Dedifferentiated amniotic fluid mesenchymal stem cell (primary cell): ENCODE measurements around the gene TRDN.
"Not testable (repeated sequence)": the region's sequence is repeated elsewhere in the genome, so short reads cannot be mapped to it uniquely, and the experiment has no call there.

Experiments used
- DNase-seq: peaks from one replicate; pipeline ENCODE4 v3.0.0-alpha.2; 2016; ENCODE audit errors: extremely low spot score

The TRDN gene

GRCh38 chr6:123629258-123629941, 7.3 kb downstream of the TRDN start:
- no peak for DNase-seq

- DNase-seq: no peak
Measured at GRCh38 chr6:123625696-123626095, 11.1 kb downstream of the TRDN start.

- no peak for DNase-seq
Measured at GRCh38 chr6:123622780-123623179, 14.0 kb downstream of the TRDN start.

DNA sequence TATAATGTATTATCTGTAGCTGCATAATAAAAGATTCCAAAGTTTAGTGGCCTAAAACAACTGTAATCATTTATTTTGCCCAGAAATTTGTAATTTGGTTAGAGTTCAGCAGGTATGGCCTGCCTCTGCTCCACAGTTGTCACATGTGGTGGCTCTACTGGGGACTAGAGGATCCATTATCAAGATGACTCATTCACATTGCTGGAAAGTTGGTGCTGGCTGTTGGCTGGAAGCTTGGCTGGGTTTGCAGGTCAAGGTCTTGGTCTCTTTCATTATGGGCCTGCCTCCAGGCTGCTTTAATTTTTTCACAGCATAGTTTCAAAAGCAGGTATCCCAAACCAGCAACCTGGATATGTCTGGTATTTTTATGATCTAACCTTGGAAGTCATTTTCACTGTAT, 17.6 kb downstream of the TRDN start:
- no peak for DNase-seq

- DNase-seq: no peak
Measured at GRCh38 chr6:123616942-123617341, 19.8 kb downstream of the TRDN start.

DNA sequence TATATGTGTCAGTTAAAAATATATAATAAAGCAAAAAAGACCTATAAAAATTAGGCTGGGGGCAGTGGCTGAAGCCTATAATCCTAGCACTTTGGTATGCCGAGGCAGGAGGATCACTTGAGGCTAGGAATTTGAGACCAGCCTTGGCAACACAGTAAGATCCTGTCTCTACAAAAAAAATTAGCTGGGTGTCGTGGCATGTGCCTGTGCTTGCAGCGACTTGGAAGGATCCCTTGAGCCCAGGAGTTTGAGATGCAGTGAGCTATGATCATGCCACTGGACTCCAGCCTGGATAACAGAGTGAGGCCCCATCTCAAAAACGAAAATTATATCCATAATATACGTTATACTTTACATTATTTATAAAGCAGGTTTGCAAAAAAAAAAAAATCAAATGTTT, 20.7 kb downstream of the TRDN start:
- no peak for DNase-seq

- DNase-seq: no peak
Measured at GRCh38 chr6:123610779-123611178, 26.0 kb downstream of the TRDN start.

DNA sequence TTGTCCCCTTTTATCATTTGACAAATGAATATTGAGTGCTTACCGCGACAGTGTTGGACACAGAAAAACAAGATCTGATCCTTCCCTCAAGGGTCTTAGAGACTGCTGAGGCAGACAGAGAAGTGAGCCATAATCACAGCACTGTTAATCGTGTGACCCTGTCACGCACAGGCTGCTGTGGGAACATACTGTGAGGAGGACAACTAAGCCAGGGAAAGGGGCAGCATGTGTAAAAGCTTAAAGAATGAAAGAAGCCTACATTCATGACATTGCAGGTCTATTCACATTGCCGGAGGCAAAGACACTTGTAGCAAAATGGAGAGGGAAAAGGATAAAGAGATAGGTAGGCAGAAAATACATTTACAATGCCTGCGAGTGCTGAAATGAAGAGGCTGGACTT, 32.7 kb downstream of the TRDN start:
- DNase-seq: no peak

GRCh38 chr6:123598011-123598410, 38.7 kb downstream of the TRDN start:
- no peak for DNase-seq

DNA sequence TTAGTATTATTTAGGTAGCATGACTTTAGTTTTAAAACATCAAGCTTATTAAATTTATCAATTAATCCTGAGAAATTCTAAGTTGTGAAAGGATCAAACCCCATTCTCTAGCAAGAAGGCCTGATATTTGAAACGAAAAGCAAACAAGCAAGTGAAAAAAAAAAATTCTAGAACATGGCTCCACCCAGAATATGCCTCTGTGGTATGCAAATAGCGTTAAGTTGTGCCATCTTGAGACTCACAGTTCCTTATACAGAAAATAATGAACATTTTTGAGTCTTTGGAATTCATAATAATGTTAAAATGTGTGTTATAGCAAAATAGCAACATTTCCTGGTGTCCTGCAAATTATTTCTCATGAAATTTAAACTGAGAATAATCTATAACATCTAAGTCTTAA, 42.0 kb downstream of the TRDN start:
- DNase-seq: no peak

GRCh38 chr6:123592426-123592825, 44.3 kb downstream of the TRDN start:
- DNase-seq: no peak

DNA sequence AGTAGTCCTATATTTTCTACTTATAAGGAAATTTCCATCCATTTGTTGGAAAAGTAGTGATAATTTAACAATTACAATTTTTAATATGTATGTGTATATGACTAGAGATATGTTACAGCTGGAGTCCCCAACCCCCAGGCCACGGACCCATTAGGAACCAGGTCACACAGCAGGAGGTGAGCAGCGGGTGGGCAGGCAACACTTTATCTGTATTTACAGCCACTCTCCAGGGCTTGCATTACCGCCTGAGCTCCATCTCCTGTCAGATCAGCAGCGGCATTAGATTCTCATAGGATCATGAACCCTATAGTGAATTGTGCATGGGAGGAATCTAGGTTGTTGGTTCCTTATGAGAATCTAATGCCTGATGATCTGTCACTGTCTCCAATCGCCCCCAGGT, 46.8 kb downstream of the TRDN start:
- DNase-seq: no peak

DNA sequence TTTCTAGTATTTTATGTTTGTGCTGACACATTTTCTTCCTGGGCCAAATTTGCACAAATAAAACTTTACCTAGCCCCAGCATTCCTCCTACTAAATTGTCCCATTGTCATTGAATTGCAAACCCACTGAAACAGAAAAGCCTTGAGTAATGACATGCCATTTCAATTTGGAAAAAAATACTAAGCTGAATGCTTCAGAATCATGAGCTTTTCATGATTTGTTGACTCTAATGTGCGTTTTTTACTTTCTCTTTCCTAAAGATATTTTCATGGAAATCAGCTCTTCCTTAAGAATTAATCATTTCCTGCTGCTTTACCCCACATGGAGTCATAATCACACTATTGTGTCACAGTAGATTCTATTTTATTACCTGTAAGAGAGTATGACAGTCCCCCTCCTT, 47.4 kb downstream of the TRDN start:
- DNase-seq: no peak

DNA sequence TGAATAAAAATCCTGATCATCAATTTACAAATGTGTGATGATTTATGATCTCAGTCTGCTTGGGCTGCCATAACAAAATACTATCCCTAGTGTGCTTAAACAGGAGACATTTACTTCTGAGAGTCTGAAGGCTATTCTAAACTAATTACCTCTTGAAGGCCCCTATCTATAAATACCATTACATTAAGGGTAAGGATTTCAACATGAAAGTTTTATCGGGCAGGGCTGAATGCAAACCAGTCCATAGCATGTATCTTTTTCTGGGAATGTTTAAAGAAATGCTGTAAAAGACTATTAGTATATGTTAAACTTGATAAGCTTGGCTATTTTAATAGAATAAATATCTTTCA, 48.2 kb downstream of the TRDN start:
- DNase-seq: no peak

DNA sequence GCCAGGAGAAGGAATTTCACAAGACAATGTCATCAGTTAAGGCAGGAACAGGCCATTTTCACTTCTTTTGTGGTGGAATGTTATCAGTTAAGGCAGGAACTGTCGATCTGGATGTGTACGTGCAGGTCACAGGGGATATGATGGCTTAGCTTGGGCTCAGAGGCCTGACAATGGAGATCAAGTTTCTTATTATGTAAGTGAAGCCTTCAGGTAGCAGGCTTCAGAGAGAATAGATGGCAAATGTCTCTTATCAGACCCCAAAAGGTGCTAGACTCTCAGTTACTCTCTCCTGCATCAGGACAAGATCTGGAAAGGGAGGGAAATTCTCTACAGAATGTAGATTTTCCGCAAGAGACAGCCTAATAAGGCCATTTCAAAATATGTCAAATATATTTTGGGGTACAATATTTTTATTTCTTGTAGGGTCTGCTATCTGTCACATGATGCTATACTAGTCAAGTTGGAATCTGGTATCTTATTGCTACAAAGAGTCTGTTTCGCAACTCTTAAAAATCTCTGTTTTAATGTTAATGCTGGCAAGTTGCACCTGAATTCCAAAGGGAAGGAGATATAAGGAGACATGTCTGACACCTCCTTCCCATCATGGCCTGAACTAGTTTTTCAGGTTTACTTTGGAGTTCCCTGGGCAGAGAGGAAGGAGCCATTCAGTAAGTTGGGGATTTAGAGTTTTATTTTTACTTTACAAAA, 48.8 kb downstream of the TRDN start:
- no peak for DNase-seq

DNA sequence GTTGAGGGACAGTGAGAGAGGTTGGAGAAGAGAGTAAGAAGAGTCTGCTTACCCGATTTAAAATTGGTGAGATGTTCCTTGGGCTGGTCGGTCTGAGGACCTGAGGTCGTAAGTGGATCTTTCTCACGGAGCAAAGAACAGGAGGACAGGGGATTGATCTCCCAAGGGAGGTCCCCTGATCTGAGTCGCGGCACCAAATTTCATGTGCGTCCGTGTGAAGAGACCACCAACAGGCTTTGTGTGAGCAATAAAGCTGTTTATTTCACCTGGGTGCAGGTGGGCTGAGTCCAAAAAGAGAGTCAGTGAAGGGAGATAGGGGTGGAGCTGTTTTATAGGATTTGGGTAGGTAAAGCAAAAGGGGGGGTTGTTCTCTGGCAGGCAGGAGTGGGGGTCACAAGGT, 49.3 kb downstream of the TRDN start:
- DNase-seq: not testable (repeated sequence)

GRCh38 chr6:123580331-123580730, 56.4 kb downstream of the TRDN start:
- DNase-seq: no peak

DNA sequence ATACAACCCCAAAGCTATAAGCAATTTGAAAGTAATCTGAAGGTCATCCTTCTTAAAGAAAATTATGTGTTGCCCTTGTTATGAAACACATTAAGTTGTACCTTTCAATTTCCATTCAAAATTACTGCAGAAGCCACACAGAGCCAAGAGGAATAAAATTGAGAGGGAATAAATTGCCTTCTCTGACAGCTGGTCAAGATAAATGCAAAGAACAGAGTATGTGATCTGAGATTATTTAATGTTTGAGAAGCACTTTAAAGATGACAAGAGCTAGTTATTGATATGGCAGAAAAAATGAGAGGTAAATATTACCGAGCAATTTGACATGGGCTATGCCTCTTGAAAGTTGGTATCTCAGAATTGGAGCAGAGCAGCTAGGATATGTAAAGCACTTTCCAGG, 61.6 kb downstream of the TRDN start:
- no peak for DNase-seq

DNA sequence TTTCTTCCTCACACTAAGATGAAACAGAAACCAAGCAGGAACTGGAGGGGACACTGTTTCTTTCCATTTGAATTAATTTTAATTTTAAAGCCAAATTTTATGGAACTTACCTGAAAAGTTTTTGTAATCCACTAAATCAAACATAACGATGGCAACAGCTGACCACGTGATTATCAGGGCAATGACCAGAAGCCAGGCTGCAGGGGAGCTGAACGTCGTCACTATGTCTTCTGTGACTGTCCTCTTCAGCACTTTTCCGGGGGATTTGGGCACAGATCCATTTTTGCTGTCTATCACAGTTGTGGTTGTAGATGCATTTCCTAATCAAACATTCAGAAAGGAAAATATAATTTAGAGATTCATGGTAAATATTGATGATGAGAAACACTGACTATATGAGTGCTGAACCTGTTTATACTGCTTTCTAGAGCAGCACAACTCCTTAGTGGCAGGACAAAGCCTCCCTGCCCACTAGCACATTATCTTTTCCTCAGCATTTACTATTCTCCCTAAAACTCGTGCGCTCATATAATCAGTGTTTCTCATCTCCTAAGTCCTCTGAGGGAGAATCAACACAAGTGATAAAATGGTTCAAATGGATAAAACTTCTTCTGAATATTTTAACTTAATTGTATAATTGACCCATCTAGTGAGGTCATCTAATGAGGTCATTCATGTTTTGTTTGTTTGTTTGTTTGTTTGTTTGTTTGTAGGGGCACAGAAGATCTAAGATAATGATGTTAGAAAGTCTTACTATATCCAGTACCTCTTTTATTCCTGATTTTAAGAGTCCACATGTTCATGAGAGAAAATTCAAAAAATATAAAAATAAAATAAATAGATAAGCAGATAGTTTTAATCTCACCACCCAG, 65.7 kb downstream of the TRDN start:
- no peak for DNase-seq

DNA sequence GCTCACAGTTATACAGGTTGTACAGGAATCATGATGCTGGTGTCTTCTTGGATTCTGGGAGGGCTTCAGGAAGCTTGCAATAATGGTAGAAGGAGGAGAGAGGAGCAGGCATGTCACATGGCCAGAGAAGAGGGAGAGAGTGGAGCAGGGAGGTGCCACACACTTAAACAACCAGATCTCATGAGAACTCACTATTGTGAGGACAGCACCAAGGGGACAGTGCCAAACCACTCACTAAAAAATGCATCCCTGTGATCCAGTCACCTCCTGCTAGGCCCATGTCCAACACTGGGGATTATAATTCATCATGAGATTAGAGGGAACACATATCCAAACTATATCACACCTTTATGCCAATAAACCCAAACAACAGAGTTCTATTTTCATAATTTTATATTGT, 67.2 kb downstream of the TRDN start:
- no peak for DNase-seq

DNA sequence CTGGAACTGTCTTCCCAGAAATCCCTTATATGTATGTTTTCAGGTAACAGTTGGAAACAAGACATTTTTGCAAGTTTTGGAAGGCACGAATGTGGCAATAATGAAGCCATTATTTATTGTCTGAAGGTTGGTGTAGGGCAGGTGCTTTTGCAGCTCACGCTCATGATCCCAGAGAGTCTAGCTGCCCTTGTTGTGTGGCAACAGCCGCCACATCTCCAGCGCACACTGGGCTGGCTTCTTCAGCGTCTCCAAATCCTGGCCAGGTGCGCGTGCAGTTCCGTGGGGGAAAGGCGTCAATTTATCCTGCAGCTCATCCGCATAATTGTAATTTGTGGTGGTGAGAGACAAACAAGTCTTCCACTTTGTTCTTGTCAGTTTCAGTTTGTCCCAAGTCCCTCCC, 71.2 kb downstream of the TRDN start:
- no peak for DNase-seq

GRCh38 chr6:123564361-123564760, 72.4 kb downstream of the TRDN start:
- DNase-seq: no peak

DNA sequence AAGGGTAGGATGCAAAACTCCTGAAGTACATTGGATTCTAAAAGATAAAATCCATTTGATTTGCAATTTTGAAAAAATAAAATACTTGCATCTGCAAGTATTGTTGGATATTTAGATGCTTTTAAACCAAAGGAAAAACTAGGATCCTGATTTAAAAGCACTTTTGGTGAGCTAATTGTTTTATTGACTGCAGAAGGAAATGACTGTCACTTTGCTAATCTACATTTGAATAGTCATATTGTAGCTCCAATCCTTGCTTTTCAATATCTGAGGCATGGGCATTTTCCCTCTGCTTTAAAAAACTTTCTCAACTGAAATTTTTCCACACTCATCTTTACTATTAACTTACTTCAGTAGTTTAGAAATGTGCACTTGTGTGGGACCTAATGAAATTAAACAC, 74.1 kb downstream of the TRDN start:
- DNase-seq: no peak
